ENCODE results near the gene TBC1D22A.

- TF ChIP-seq CTCF (IDR thresholded peaks at IDR 0.05) (no peak), POLR2AphosphoS5 (IDR thresholded peaks at IDR 0.05) (no peak), POLR2A (IDR thresholded peaks at IDR 0.05) (no peak)
These were observed 125.5 kb downstream of the TBC1D22A start for GRCh38 chr22:46887978-46888377.

All from transverse colon (tissue), 4 donors.